Naive thymus-derived CD4-positive, alpha-beta T cell (primary cell): Measurements from ENCODE around the gene STH. TPM values are rescaled to one million over a fixed set of nuclear protein-coding genes. Genes with fewer than 3 reads are reported as not detected.
A peak's percentile ranks its signal among the peaks of the same experiment; 100 is the strongest.

Experiments
- ATAC-seq: fragments of 150-1000 bp; cut with Tn5 transposase; 2 replicates; pipeline ENCODE4 v1.10.0; 2021; ENCODE audit warnings: mild to moderate bottlenecking, moderate library complexity
- CTCF ChIA-PET: fragments of 350-600 bp; sonication (Branson Sonifier 250); formaldehyde crosslinking; loops from one replicate; lab custom pipeline; 2021; ENCODE audit warnings: antibody characterized with exemption; lab: Charles Lee
- POLR2A ChIA-PET: fragments of 350-600 bp; sonication (Branson Sonifier 250); formaldehyde crosslinking; loops from one replicate; lab custom pipeline; 2021; ENCODE audit warnings: antibody characterized with exemption, inconsistent platforms; lab: Charles Lee
- DNase-seq, 9 donors: peaks; one replicate each; pipeline versions ENCODE4 v3.0.0 to v3.0.0-alpha.2; 2020 to 2022; ENCODE audit warnings: mixed read lengths in 1 of 9
- H3K27ac ChIP-seq: one replicate; pipeline ENCODE4 v1.7.0; 2013; ENCODE audit warnings: mild to moderate bottlenecking, low read depth, low read length, moderate library complexity
- H3K27me3 ChIP-seq, 2 donors: one replicate each; pipeline ENCODE4 v1.7.0; 2013; ENCODE audit warnings: low read length in 2 of 2, mild to moderate bottlenecking in 2 of 2, moderate library complexity in 2 of 2; ENCODE audit not compliant: control insufficient read depth in 2 of 2, insufficient read depth in 2 of 2
- H3K36me3 ChIP-seq, 3 experiments: 1 replicate in 2 of 3; 2 replicates in 1 of 3; pipeline ENCODE4 v1.7.0; 2013; ENCODE audit warnings: low read length in 3 of 3, mild to moderate bottlenecking in 3 of 3, moderate library complexity in 1 of 3; ENCODE audit not compliant: insufficient read depth in 3 of 3, control insufficient read depth in 2 of 3
- H3K4me1 ChIP-seq, 2 donors: one replicate each; pipeline ENCODE4 v1.7.0; 2013; ENCODE audit warnings: low read length in 2 of 2, mild to moderate bottlenecking in 2 of 2, moderate library complexity in 1 of 2; ENCODE audit not compliant: control insufficient read depth in 2 of 2, insufficient read depth in 2 of 2
- H3K4me3 ChIP-seq: 2 replicates; pipeline ENCODE4 v1.7.0; 2013; ENCODE audit warnings: mild to moderate bottlenecking, low read length
- H3K9me3 ChIP-seq, 3 experiments: 1 replicate in 2 of 3; 2 replicates in 1 of 3; pipeline ENCODE4 v1.7.0; 2013; ENCODE audit warnings: low read length in 3 of 3; ENCODE audit not compliant: control insufficient read depth in 2 of 3
- H3K27ac Mint-ChIP-seq, 9 donors: one replicate each; pipeline ENCODE4 v1.8.0; 2020 to 2022; ENCODE audit warnings: mixed read lengths in 9 of 9, mild to moderate bottlenecking in 8 of 9, moderate library complexity in 5 of 9, inconsistent platforms in 2 of 9
- H3K27me3 Mint-ChIP-seq, 5 donors: one replicate each; pipeline ENCODE4 v1.8.0; 2021 to 2022; ENCODE audit warnings: mixed read lengths in 5 of 5, mild to moderate bottlenecking in 1 of 5
- H3K36me3 Mint-ChIP-seq, 5 donors: one replicate each; pipeline ENCODE4 v1.8.0; 2020 to 2022; ENCODE audit warnings: mixed read lengths in 5 of 5, mild to moderate bottlenecking in 3 of 5, inconsistent platforms in 1 of 5
- H3K4me1 Mint-ChIP-seq, 7 donors: one replicate each; pipeline ENCODE4 v1.8.0; 2020 to 2022; ENCODE audit warnings: mixed read lengths in 7 of 7, mild to moderate bottlenecking in 3 of 7, inconsistent platforms in 1 of 7
- H3K4me3 Mint-ChIP-seq, 10 donors: one replicate each; pipeline ENCODE4 v1.8.0; 2020 to 2022; ENCODE audit warnings: mild to moderate bottlenecking in 10 of 10, mixed read lengths in 10 of 10, moderate library complexity in 6 of 10, inconsistent platforms in 2 of 10
- H3K9me3 Mint-ChIP-seq, 11 donors: one replicate each; pipeline ENCODE4 v1.8.0; 2020 to 2022; ENCODE audit warnings: mixed read lengths in 11 of 11, mild to moderate bottlenecking in 4 of 11, inconsistent platforms in 1 of 11, moderate library complexity in 1 of 11
- intact Hi-C, 2 donors: fragments of 100-400 bp; cut with micrococcal nuclease; formaldehyde crosslinking; loops; one replicate each; pipeline ENCODE4 v1.15.1; 2023
- polyA plus RNA-seq, 2 donors: library from polyadenylated mRNA; unstranded; fragments of 300-500 nt; fragmentation: Illumina TruSeq; gene quantifications; one replicate each; pipeline ENCODE4 v1.2.3, GENCODE V29; 2021
- total RNA-seq, 6 experiments: library from RNA in 5 of 6; stranded (reverse) in 5 of 6; gene quantifications; 1 replicate in 5 of 6; 2 replicates in 1 of 6; pipeline ENCODE4 v1.2.3 and lab custom pipeline; 2021 to 2026

The STH gene
- total and polyA plus RNA-seq, 7 experiments from 2014 or later: not detected

- H3K4me3 ChIP-seq: no peak overlapping the region
- H3K27ac ChIP-seq: no peak overlapping the region
- H3K4me1 ChIP-seq: no peaks in the 10 kb centered on the region
- H3K4me1 Mint-ChIP-seq: peaks cover 13 to 32% (median 20%) of the 10 kb centered on the region in 7 donors
- peak overlapping the region in 2 of 9 donors; percentile 37 to 83 for H3K27ac Mint-ChIP-seq
- peaks cover 6 to 63% (median 16%) of the 10 kb centered on the region in 3 experiments for H3K36me3 ChIP-seq
- no peaks in the 10 kb centered on the region for H3K9me3 ChIP-seq
- H3K36me3 Mint-ChIP-seq: peaks cover 0 to 41% (median 10%) of the 10 kb centered on the region in 5 donors
- intact Hi-C loops: loop anchor here in 1 of 2 donors (5.0 kb wide), 1 partner anchor 219 kb away; no protein-coding TSS in a partner anchor
- H3K4me3 Mint-ChIP-seq: no peak overlapping the region
- H3K9me3 Mint-ChIP-seq: no peaks in the 10 kb centered on the region
- DNase-seq (no peak), ATAC-seq (no peak)
- H3K27me3 ChIP-seq: no peaks in the 10 kb centered on the region
- POLR2A ChIA-PET: interaction anchor here (0.6 kb wide), 1 partner anchor 9 kb away, joined by 3 read pairs; no protein-coding TSS in a partner anchor
- CTCF ChIA-PET: interaction anchor here (0.6 to 1.7 kb wide), 2 partner anchors 139 to 164 kb away, joined by 4 to 7 read pairs; no protein-coding TSS in a partner anchor
- no peaks in the 10 kb centered on the region for H3K27me3 Mint-ChIP-seq
These were observed 48.8 kb downstream of the STH start for GRCh38 chr17:46047856-46048255.

Other genes starting within 250 kb of the STH start
- not detected for gene CRHR1, start 214.9 kb upstream of the STH start, total RNA-seq
- not detected for gene CRHR1, start 214.9 kb upstream of the STH start, polyA plus RNA-seq
- gene SPPL2C, start 154.4 kb upstream of the STH start, total RNA-seq: not detected
- not detected for gene SPPL2C, start 154.4 kb upstream of the STH start, polyA plus RNA-seq
- gene MAPT, start 104.7 kb upstream of the STH start, total RNA-seq: 1 to 10 TPM in 3 of 5 experiments, under 1 TPM in 2; 0.27 to 1.3 (median 1.1) TPM
- gene MAPT, start 104.7 kb upstream of the STH start, polyA plus RNA-seq: under 1 TPM; 0.12 to 0.80 TPM
- gene KANSL1, start 194.2 kb downstream of the STH start, total RNA-seq: 100 to 1,000 TPM; 121 to 230 (median 202) TPM
- 10 to 100 TPM; 17.4 to 24.0 TPM for gene KANSL1, start 194.2 kb downstream of the STH start, polyA plus RNA-seq